ENCODE data around the gene ACLY. TPM values are rescaled to one million over a fixed set of nuclear protein-coding genes. Genes with fewer than 3 reads are reported as not detected.
"Not testable (repeated sequence)": the region's sequence is repeated elsewhere in the genome, so short reads cannot be mapped to it uniquely, and the experiment has no call there.

The ACLY gene
- total RNA-seq, 1 donor from 2014 or later: 326 TPM

- Mint-ChIP-seq H3K9me3 (ENCODE audit: unreplicated experiment) (no peaks in the 10 kb centered on the region), H3K27ac (ENCODE audit: unreplicated experiment) (no peak overlapping the region), H3K4me3 (ENCODE audit: unreplicated experiment) (no peak overlapping the region), H3K36me3 (ENCODE audit: low read depth, unreplicated experiment) (peaks cover 2% of the 10 kb centered on the region), H3K27me3 (ENCODE audit: low read depth, unreplicated experiment) (no peaks in the 10 kb centered on the region), H3K4me1 (ENCODE audit: low read depth, unreplicated experiment) (no peaks in the 10 kb centered on the region)
- peaks cover 12% of the 10 kb centered on the region for H3K36me3 ChIP-seq (ENCODE audit: insufficient read depth, low read length)
- H3K79me2 ChIP-seq (ENCODE audit: insufficient read depth, low read length): peaks cover 49% of the 10 kb centered on the region
- H3K4me3 ChIP-seq (ENCODE audit: insufficient read depth, low read depth, low read length): no peak overlapping the region
- no peak overlapping the region for H2AFZ ChIP-seq (ENCODE audit: low read depth, low read length)
- H3K9me3 ChIP-seq (ENCODE audit: insufficient read depth, low read depth, low read length): no peaks in the 10 kb centered on the region
- no peak overlapping the region for H3K4me2 ChIP-seq (ENCODE audit: low read length)
- TF ChIP-seq EZH2 (IDR thresholded peaks at IDR 0.05; ENCODE audit: insufficient read depth, low read length) (no peak), CTCF (IDR thresholded peaks at IDR 0.05; ENCODE audit: insufficient read depth, low read depth, low read length) (no peak)
- peaks cover 25% of the 10 kb centered on the region for H4K20me1 ChIP-seq (ENCODE audit: insufficient read depth, low read length)
- H3K27me3 ChIP-seq (ENCODE audit: insufficient read depth, low read length): no peaks in the 10 kb centered on the region
- H3K4me1 ChIP-seq (ENCODE audit: insufficient read depth, low read length): no peaks in the 10 kb centered on the region
- DNase-seq (ENCODE audit: low read depth) (no peak), FAIRE-seq (no peak)
- H3K27ac ChIP-seq (ENCODE audit: low read depth, low read length): no peak overlapping the region
- H3K9ac ChIP-seq (ENCODE audit: low read length): no peak overlapping the region
These were observed 69.3 kb downstream of the ACLY start for GRCh38 chr17:41849251-41849990.

- no peaks in the 10 kb centered on the region for H3K4me1 ChIP-seq (ENCODE audit: insufficient read depth, low read length)
- peaks cover 20% of the 10 kb centered on the region for H4K20me1 ChIP-seq (ENCODE audit: insufficient read depth, low read length)
- peaks cover 2% of the 10 kb centered on the region for H3K36me3 Mint-ChIP-seq (ENCODE audit: low read depth, unreplicated experiment)
- H3K9ac ChIP-seq (ENCODE audit: low read length): no peak overlapping the region
- H3K79me2 ChIP-seq (ENCODE audit: insufficient read depth, low read length): peaks cover 44% of the 10 kb centered on the region
- no peak overlapping the region for H3K4me3 Mint-ChIP-seq (ENCODE audit: unreplicated experiment)
- no peak overlapping the region for H3K27ac Mint-ChIP-seq (ENCODE audit: unreplicated experiment)
- TF ChIP-seq CTCF (IDR thresholded peaks at IDR 0.05; ENCODE audit: insufficient read depth, low read depth, low read length): no peak
- no peak for TF ChIP-seq EZH2 (IDR thresholded peaks at IDR 0.05; ENCODE audit: insufficient read depth, low read length)
- H3K27ac ChIP-seq (ENCODE audit: low read depth, low read length): no peak overlapping the region
- no peaks in the 10 kb centered on the region for H3K27me3 Mint-ChIP-seq (ENCODE audit: low read depth, unreplicated experiment)
- no peak overlapping the region for H3K4me3 ChIP-seq (ENCODE audit: insufficient read depth, low read depth, low read length)
- no peaks in the 10 kb centered on the region for H3K4me1 Mint-ChIP-seq (ENCODE audit: low read depth, unreplicated experiment)
- no peak overlapping the region for H2AFZ ChIP-seq (ENCODE audit: low read depth, low read length)
- H3K9me3 ChIP-seq (ENCODE audit: insufficient read depth, low read depth, low read length): no peaks in the 10 kb centered on the region
- DNase-seq (ENCODE audit: low read depth): no peak
- H3K9me3 Mint-ChIP-seq (ENCODE audit: unreplicated experiment): no peaks in the 10 kb centered on the region
- H3K4me2 ChIP-seq (ENCODE audit: low read length): no peak overlapping the region
- H3K27me3 ChIP-seq (ENCODE audit: insufficient read depth, low read length): no peaks in the 10 kb centered on the region
- FAIRE-seq: no peak
- peaks cover 5% of the 10 kb centered on the region for H3K36me3 ChIP-seq (ENCODE audit: insufficient read depth, low read length)
These were observed 70.0 kb downstream of the ACLY start for GRCh38 chr17:41848788-41849187.

GRCh38 chr17:41844971-41845370 lies 73.8 kb downstream of the ACLY start:
- Mint-ChIP-seq H3K4me3 (ENCODE audit: unreplicated experiment) (no peak overlapping the region), H3K27me3 (ENCODE audit: low read depth, unreplicated experiment) (peaks cover 2% of the 10 kb centered on the region), H3K9me3 (ENCODE audit: unreplicated experiment) (no peaks in the 10 kb centered on the region), H3K36me3 (ENCODE audit: low read depth, unreplicated experiment) (peaks cover 2% of the 10 kb centered on the region), H3K27ac (ENCODE audit: unreplicated experiment) (no peak overlapping the region), H3K4me1 (ENCODE audit: low read depth, unreplicated experiment) (no peaks in the 10 kb centered on the region)
- Histone ChIP-seq H2AFZ (ENCODE audit: low read depth, low read length) (no peak overlapping the region), H3K27ac (ENCODE audit: low read depth, low read length) (no peak overlapping the region), H3K4me1 (ENCODE audit: insufficient read depth, low read length) (no peaks in the 10 kb centered on the region), H3K9me3 (ENCODE audit: insufficient read depth, low read depth, low read length) (no peaks in the 10 kb centered on the region), H3K4me3 (ENCODE audit: insufficient read depth, low read depth, low read length) (no peak overlapping the region), H3K4me2 (ENCODE audit: low read length) (no peak overlapping the region), H3K27me3 (ENCODE audit: insufficient read depth, low read length) (no peaks in the 10 kb centered on the region), H3K79me2 (ENCODE audit: insufficient read depth, low read length) (peaks cover 18% of the 10 kb centered on the region), H4K20me1 (ENCODE audit: insufficient read depth, low read length) (peaks cover 10% of the 10 kb centered on the region), H3K9ac (ENCODE audit: low read length) (no peak overlapping the region), H3K36me3 (ENCODE audit: insufficient read depth, low read length) (no peaks in the 10 kb centered on the region)
- DNase-seq (ENCODE audit: low read depth) (peak; percentile 67), FAIRE-seq (no peak)
- TF ChIP-seq EZH2 (IDR thresholded peaks at IDR 0.05; ENCODE audit: insufficient read depth, low read length) (no peak), CTCF (IDR thresholded peaks at IDR 0.05; ENCODE audit: insufficient read depth, low read depth, low read length) (no peak)

- H3K27ac Mint-ChIP-seq (ENCODE audit: unreplicated experiment); DNase-seq (ENCODE audit: low read depth); H2AFZ ChIP-seq (ENCODE audit: low read depth, low read length); H3K4me1 Mint-ChIP-seq (ENCODE audit: low read depth, unreplicated experiment); FAIRE-seq; H4K20me1 ChIP-seq (ENCODE audit: insufficient read depth, low read length); H3K4me3 Mint-ChIP-seq (ENCODE audit: unreplicated experiment); H3K4me1 ChIP-seq (ENCODE audit: insufficient read depth, low read length); H3K9ac ChIP-seq (ENCODE audit: low read length); H3K36me3 Mint-ChIP-seq (ENCODE audit: low read depth, unreplicated experiment); H3K4me2 ChIP-seq (ENCODE audit: low read length); H3K27ac ChIP-seq (ENCODE audit: low read depth, low read length); H3K27me3 Mint-ChIP-seq (ENCODE audit: low read depth, unreplicated experiment); H3K79me2 ChIP-seq (ENCODE audit: insufficient read depth, low read length); H3K4me3 ChIP-seq (ENCODE audit: insufficient read depth, low read depth, low read length); H3K36me3 ChIP-seq (ENCODE audit: insufficient read depth, low read length); H3K9me3 ChIP-seq (ENCODE audit: insufficient read depth, low read depth, low read length); H3K9me3 Mint-ChIP-seq (ENCODE audit: unreplicated experiment); H3K27me3 ChIP-seq (ENCODE audit: insufficient read depth, low read length): not testable (repeated sequence)
These were observed 78.0 kb downstream of the ACLY start for GRCh38 chr17:41840781-41841180.

All from astrocyte (in vitro differentiated cells and primary cell).